Measurements from ENCODE around the gene GREB1L. TPM values are rescaled to one million over a fixed set of nuclear protein-coding genes. Genes with fewer than 3 reads are reported as not detected.

GREB1L gene
- total RNA-seq, 1 experiment from 2014 or later = 75.4 TPM

DNA sequence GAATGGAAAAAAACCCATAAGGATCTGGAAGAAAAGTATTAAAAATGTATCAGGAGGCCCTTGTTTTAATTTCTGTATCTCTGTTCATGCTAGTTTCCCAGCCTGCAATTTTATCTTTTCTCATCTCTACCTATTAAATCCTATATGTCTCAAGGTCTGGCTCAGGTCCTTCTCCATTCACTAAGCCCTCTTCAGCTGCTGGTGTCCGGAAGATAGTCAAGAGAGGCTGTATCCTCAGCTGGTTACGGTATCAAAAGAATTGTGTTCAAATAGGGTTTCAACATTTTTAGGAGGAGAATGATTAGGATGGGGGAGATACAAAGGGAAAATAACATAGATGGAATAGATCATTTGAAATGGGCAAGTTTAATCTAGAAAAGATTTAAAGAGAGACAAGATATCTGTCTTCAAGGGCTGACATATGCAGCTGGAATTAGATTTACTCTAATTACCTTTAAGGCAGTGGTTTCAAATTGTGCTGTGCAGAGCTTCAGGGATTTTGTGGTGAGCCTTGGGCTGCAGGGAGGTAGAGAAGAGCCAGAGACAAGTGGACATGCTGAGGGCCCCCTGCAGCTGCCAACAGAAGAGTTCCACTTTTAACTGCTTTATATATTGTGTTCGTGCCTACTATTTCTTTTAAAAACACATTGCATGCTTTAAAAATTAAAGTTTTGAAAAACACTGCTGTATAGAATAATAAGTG lies 24.1 kb downstream of the GREB1L start:
- TF ChIP-seq, protein P1, sequence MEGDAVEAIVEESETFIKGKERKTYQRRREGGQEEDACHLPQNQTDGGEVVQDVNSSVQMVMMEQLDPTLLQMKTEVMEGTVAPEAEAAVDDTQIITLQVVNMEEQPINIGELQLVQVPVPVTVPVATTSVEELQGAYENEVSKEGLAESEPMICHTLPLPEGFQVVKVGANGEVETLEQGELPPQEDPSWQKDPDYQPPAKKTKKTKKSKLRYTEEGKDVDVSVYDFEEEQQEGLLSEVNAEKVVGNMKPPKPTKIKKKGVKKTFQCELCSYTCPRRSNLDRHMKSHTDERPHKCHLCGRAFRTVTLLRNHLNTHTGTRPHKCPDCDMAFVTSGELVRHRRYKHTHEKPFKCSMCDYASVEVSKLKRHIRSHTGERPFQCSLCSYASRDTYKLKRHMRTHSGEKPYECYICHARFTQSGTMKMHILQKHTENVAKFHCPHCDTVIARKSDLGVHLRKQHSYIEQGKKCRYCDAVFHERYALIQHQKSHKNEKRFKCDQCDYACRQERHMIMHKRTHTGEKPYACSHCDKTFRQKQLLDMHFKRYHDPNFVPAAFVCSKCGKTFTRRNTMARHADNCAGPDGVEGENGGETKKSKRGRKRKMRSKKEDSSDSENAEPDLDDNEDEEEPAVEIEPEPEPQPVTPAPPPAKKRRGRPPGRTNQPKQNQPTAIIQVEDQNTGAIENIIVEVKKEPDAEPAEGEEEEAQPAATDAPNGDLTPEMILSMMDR (IDR thresholded peaks at IDR 0.05; ENCODE audit: insufficient read depth in 1 of 2, low read depth in 1 of 2, low read length in 1 of 2, severe bottlenecking in 1 of 2, unreplicated experiment in 1 of 2) = no peak
- Histone ChIP-seq H3K36me3 (ENCODE audit: control insufficient read depth, insufficient read depth, low read length) (no peaks in the 10 kb centered on the region), H3K27me3 (replicated peaks; ENCODE audit: control insufficient read depth, insufficient read depth, low read length) (no peaks in the 10 kb centered on the region), H3K4me1 (peaks cover 94% of the 10 kb centered on the region), H3K9me3 (no peaks in the 10 kb centered on the region), H3K4me3 (ENCODE audit: low read depth, low read length) (no peak overlapping the region)
- Mint-ChIP-seq H3K9me3 (ENCODE audit: unreplicated experiment) (no peaks in the 10 kb centered on the region), H3K36me3 (ENCODE audit: insufficient read depth, unreplicated experiment) (no peaks in the 10 kb centered on the region), H3K27ac (ENCODE audit: unreplicated experiment) (peak overlapping the region; percentile 56), H3K4me3 (ENCODE audit: unreplicated experiment) (no peak overlapping the region), H3K4me1 (ENCODE audit: low read depth, unreplicated experiment) (peaks cover 64% of the 10 kb centered on the region), H3K27me3 (ENCODE audit: insufficient read depth, unreplicated experiment) (no peaks in the 10 kb centered on the region)
- no peak for DNase-seq
- no TSS peak for BruUV-seq (replicated peaks)
- CTCF ChIA-PET = no interaction called here
- POLR2A ChIA-PET = no interaction called here
- intact Hi-C loops (cut with micrococcal nuclease; ENCODE audit: unreplicated experiment) = loop anchor here (2.0 kb wide), 1 partner anchor 39 kb away; no protein-coding TSS in a partner anchor

DNA sequence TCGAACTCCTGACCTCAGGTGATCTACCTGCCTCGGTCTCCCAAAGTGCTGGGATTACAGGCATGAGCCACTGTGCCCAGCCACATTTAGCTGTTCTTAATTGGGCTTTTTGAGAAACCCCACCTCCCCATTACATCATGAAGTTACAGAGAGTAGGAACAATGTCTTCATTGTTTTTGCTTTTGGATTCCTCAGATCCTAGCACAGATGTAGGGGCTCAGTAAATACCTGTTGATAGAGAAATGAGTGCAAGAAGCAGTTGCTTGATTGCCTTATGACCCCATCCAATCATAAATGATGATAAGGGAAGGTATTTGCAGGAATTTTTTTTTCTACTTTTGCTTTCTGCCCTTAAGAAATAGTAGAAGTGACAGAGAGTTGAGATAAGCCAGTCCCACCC lies 25.4 kb downstream of the GREB1L start:
- Mint-ChIP-seq H3K36me3 (ENCODE audit: insufficient read depth, unreplicated experiment) (no peaks in the 10 kb centered on the region), H3K4me3 (ENCODE audit: unreplicated experiment) (no peak overlapping the region), H3K9me3 (ENCODE audit: unreplicated experiment) (no peaks in the 10 kb centered on the region), H3K27ac (ENCODE audit: unreplicated experiment) (peak overlapping the region; percentile 56), H3K4me1 (ENCODE audit: low read depth, unreplicated experiment) (peaks cover 64% of the 10 kb centered on the region), H3K27me3 (ENCODE audit: insufficient read depth, unreplicated experiment) (no peaks in the 10 kb centered on the region)
- CTCF ChIA-PET = no interaction called here
- POLR2A ChIA-PET = no interaction called here
- Histone ChIP-seq H3K9me3 (no peaks in the 10 kb centered on the region), H3K4me3 (ENCODE audit: low read depth, low read length) (no peak overlapping the region), H3K4me1 (peaks cover 88% of the 10 kb centered on the region), H3K36me3 (ENCODE audit: control insufficient read depth, insufficient read depth, low read length) (no peaks in the 10 kb centered on the region), H3K27me3 (replicated peaks; ENCODE audit: control insufficient read depth, insufficient read depth, low read length) (no peaks in the 10 kb centered on the region)
- TF ChIP-seq, protein P1 (IDR thresholded peaks at IDR 0.05; ENCODE audit: insufficient read depth in 1 of 2, low read depth in 1 of 2, low read length in 1 of 2, severe bottlenecking in 1 of 2, unreplicated experiment in 1 of 2) = no peak
- intact Hi-C loops (cut with micrococcal nuclease; ENCODE audit: unreplicated experiment) = loop anchor here (2.0 kb wide), 1 partner anchor 37 kb away; no protein-coding TSS in a partner anchor
- peak in 1 of 2 experiments; percentile 44 for DNase-seq
- BruUV-seq (replicated peaks) = no TSS peak

DNA sequence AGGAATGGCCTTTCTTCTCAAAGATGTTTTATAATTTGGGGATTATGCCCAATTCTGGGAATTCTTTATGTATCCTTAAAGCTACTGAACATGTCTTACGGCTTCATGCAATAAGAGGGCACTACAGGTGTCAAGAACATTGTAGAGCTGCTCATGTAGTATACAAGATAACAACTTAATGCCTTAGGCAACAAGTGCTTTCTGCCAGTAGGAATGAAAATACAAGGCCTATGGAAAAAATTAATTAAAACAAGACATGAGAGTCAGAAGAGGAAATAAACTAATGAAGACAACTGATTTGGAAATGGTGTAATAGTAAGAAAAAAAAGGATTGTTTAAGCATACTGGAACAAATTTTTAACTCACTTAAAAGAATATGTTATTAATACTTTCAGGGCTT lies 27.3 kb downstream of the GREB1L start:
- intact Hi-C loops (cut with micrococcal nuclease; ENCODE audit: unreplicated experiment) = no loop called here
- BruUV-seq (replicated peaks) = no TSS peak
- Histone ChIP-seq H3K4me1 (peaks cover 68% of the 10 kb centered on the region), H3K4me3 (ENCODE audit: low read depth, low read length) (no peak overlapping the region), H3K9me3 (no peaks in the 10 kb centered on the region), H3K27me3 (replicated peaks; ENCODE audit: control insufficient read depth, insufficient read depth, low read length) (no peaks in the 10 kb centered on the region), H3K36me3 (ENCODE audit: control insufficient read depth, insufficient read depth, low read length) (no peaks in the 10 kb centered on the region)
- Mint-ChIP-seq H3K4me3 (ENCODE audit: unreplicated experiment) (no peak overlapping the region), H3K27ac (ENCODE audit: unreplicated experiment) (no peak overlapping the region), H3K36me3 (ENCODE audit: insufficient read depth, unreplicated experiment) (no peaks in the 10 kb centered on the region), H3K9me3 (ENCODE audit: unreplicated experiment) (no peaks in the 10 kb centered on the region), H3K4me1 (ENCODE audit: low read depth, unreplicated experiment) (peaks cover 47% of the 10 kb centered on the region), H3K27me3 (ENCODE audit: insufficient read depth, unreplicated experiment) (no peaks in the 10 kb centered on the region)
- no peak for DNase-seq
- POLR2A ChIA-PET = no interaction called here
- TF ChIP-seq, protein P1 (IDR thresholded peaks at IDR 0.05; ENCODE audit: insufficient read depth in 1 of 2, low read depth in 1 of 2, low read length in 1 of 2, severe bottlenecking in 1 of 2, unreplicated experiment in 1 of 2) = no peak
- CTCF ChIA-PET = no interaction called here

Measured in Caco-2 (cell line).